Posterior vena cava (tissue), 2 donors: ENCODE data around the gene PTPN18. TPM values are rescaled to one million over a fixed set of nuclear protein-coding genes. Genes with fewer than 3 reads are reported as not detected.
"Not testable (repeated sequence)": the region's sequence is repeated elsewhere in the genome, so short reads cannot be mapped to it uniquely, and the experiment has no call there.

ENCODE experiments used
- DNase-seq: peaks from one replicate; pipeline ENCODE4 v3.0.0-alpha.2; 2020; ENCODE audit warnings: low spot score
- intact Hi-C, 2 donors: fragments of 100-400 bp; cut with DNase I; formaldehyde crosslinking; loops; one replicate each; pipeline versions ENCODE4 v1.14.1 to v1.14.2; 2022 to 2023
- total RNA-seq, 2 donors: library from RNA; stranded (reverse); fragmentation: NEBNext Ultra II Directional; extraction: Animal tissue kit (Norgen Biotek cat#: 25700); gene quantifications; one replicate each; pipeline ENCODE4 v1.2.1, GENCODE V29; 2021
- donor health status: DM: yes; HTN: yes; CAD: no.
- donor health status: DM: yes; HTN: yes; CAD: no.

PTPN18 gene
- total RNA-seq, 2 donors from 2014 or later = 33.6 to 58.7 TPM

GRCh38 chr2:130391058-130391871, 35.4 kb downstream of the PTPN18 start:
- intact Hi-C loops = no loop called here
- DNase-seq = peak; percentile 94

- intact Hi-C loops = loop anchor here in 1 of 2 donors (1.0 kb wide), 1 partner anchor 23 kb away; no protein-coding TSS in a partner anchor
- DNase-seq = peak; percentile 81
These were observed 36.2 kb downstream of the PTPN18 start for GRCh38 chr2:130391872-130392670.

GRCh38 chr2:130393318-130393910, 37.6 kb downstream of the PTPN18 start:
- intact Hi-C loops = no loop called here
- peak; percentile 28 for DNase-seq

- intact Hi-C loops, DNase-seq: not testable (repeated sequence)
These were observed 50.4 kb downstream of the PTPN18 start for GRCh38 chr2:130406280-130406679.

GRCh38 chr2:130416693-130417092, 60.8 kb downstream of the PTPN18 start:
- DNase-seq, intact Hi-C loops: not testable (repeated sequence)

- DNase-seq, intact Hi-C loops: not testable (repeated sequence)
These were observed 63.0 kb downstream of the PTPN18 start for GRCh38 chr2:130418845-130419244.

Other genes with a start within 250 kb of the PTPN18 start
- not detected for gene POTEF, start 226.8 kb upstream of the PTPN18 start, total RNA-seq
- gene CCDC74B, start 210.9 kb upstream of the PTPN18 start, total RNA-seq = 1 to 10 TPM; 1.4 to 1.5 TPM
- gene SMPD4, start 174.5 kb upstream of the PTPN18 start, total RNA-seq = 10 to 100 TPM; 26.5 to 29.7 TPM
- 100 to 1,000 TPM; 183 to 200 TPM for gene MZT2B, start 173.8 kb upstream of the PTPN18 start, total RNA-seq
- not detected for gene TUBA3E, start 157.6 kb upstream of the PTPN18 start, total RNA-seq
- gene IMP4, start 13.2 kb upstream of the PTPN18 start, total RNA-seq = 10 to 100 TPM; 48.7 to 60.5 TPM
- not detected for gene POTEI, start 153.3 kb downstream of the PTPN18 start, total RNA-seq
- gene CFC1B, start 165.2 kb downstream of the PTPN18 start, total RNA-seq = not detected
- not detected for gene CFC1, start 243.5 kb downstream of the PTPN18 start, total RNA-seq